Fibroblast of lung (primary cell): ENCODE results near the gene EIF3F.

ENCODE experiments used
- EZH2 ChIP-seq: IDR thresholded peaks from 2 replicates; pipeline ENCODE4 v1.5.1; 2012; ENCODE audit warnings: low read length, control low read depth, mild to moderate bottlenecking; ENCODE audit errors: missing control alignments
- TF ChIP-seq, protein P1 (sequence below), 2 donors: IDR thresholded peaks in 1 of 2; conservative IDR thresholded peaks in 1 of 2; 1 replicate in 1 of 2; 2 replicates in 1 of 2; pipeline ENCODE4 v1.5.1; 2011 to 2012; ENCODE audit warnings: low read length in 2 of 2, control low read depth in 1 of 2, inconsistent platforms in 1 of 2, low read depth in 1 of 2, mild to moderate bottlenecking in 1 of 2

DNA sequence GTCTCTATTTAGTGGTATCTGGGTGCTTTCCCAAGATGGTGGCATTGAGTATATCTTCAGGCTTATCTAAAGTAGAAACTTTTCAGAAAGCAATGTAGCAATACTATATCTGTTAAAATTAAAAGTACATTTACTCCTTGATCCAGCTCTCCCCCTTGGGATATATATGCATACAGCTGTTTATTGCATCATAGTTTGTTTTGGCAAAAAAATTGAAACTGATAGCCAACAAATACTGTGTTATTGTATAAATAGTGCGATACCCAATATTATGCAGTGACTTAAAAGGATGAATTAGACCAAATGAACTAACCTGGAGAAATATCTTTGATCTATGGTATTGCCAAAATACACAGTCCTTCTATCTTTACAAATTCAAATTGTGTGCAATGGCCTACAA is 37.2 kb upstream of the EIF3F start:
- TF ChIP-seq, protein P1, sequence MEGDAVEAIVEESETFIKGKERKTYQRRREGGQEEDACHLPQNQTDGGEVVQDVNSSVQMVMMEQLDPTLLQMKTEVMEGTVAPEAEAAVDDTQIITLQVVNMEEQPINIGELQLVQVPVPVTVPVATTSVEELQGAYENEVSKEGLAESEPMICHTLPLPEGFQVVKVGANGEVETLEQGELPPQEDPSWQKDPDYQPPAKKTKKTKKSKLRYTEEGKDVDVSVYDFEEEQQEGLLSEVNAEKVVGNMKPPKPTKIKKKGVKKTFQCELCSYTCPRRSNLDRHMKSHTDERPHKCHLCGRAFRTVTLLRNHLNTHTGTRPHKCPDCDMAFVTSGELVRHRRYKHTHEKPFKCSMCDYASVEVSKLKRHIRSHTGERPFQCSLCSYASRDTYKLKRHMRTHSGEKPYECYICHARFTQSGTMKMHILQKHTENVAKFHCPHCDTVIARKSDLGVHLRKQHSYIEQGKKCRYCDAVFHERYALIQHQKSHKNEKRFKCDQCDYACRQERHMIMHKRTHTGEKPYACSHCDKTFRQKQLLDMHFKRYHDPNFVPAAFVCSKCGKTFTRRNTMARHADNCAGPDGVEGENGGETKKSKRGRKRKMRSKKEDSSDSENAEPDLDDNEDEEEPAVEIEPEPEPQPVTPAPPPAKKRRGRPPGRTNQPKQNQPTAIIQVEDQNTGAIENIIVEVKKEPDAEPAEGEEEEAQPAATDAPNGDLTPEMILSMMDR (conservative IDR thresholded peaks at IDR 0.05 in 1 of 2, IDR thresholded peaks at IDR 0.05 in 1 of 2; ENCODE audit: low read depth in 1 of 2, low read length in 2 of 2) = no peak
- no peak for TF ChIP-seq EZH2
